GM12891 (cell line): ENCODE results near the gene ARHGAP15.

Experiments used
- POLR2A ChIP-seq: IDR thresholded peaks from 2 replicates; pipeline ENCODE4 v1.6.1; 2011; ENCODE audit warnings: low read depth, low read length, control low read depth
- POLR2AphosphoS5 ChIP-seq: IDR thresholded peaks from 2 replicates; pipeline ENCODE4 v1.6.1; 2011; ENCODE audit warnings: low read depth, low read length, control low read depth
- TAF1 ChIP-seq: IDR thresholded peaks from 2 replicates; pipeline ENCODE4 v1.6.1; 2011; ENCODE audit warnings: low read depth, low read length, control low read depth

DNA sequence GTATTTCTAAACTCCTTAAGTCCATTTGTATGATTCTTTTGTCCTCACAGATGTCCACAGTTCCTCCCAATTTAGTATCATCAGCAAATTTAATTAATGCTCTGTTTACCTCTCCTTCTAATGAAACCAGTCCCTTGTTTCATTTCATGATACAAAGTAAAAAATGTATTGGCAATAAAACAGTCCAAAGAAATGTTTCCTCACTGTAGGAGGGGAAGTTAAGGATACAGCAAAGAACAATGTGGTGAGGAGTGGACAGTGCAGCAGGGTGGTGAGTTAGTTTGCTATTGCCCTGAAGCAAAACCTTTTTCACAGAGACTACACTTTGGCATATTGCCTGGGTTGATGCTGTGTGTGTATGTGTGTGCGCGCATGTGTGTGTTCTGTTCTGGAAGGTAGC lies 401.5 kb downstream of the ARHGAP15 start:
- TF ChIP-seq POLR2A (no peak), TAF1 (no peak), POLR2AphosphoS5 (no peak)
